Suprapubic skin (tissue), 4 donors: Measurements from ENCODE around the gene FASTK. TPM values are rescaled to one million over a fixed set of nuclear protein-coding genes. Genes with fewer than 3 reads are reported as not detected.

Source experiments
- DNase-seq, 2 donors: peaks; one replicate each; pipeline ENCODE4 v3.0.0-alpha.2; 2019; ENCODE audit warnings: low spot score in 2 of 2
- H3K27ac ChIP-seq: fragments of 200-600 bp; sonication (generic); one replicate; pipeline ENCODE4 v1.5.1; 2019
- H3K27me3 ChIP-seq: fragments of 200-600 bp; sonication (generic); one replicate; pipeline ENCODE4 v1.5.1; 2019
- H3K36me3 ChIP-seq: fragments of 200-600 bp; sonication (generic); one replicate; pipeline ENCODE4 v1.5.1; 2019
- H3K4me1 ChIP-seq: fragments of 200-600 bp; sonication (generic); one replicate; pipeline ENCODE4 v1.5.1; 2019
- H3K4me3 ChIP-seq: fragments of 200-600 bp; sonication (generic); one replicate; pipeline ENCODE4 v1.5.1; 2019; ENCODE audit warnings: mild to moderate bottlenecking
- H3K9me3 ChIP-seq: fragments of 200-600 bp; sonication (generic); one replicate; pipeline ENCODE4 v1.5.1; 2019
- CTCF ChIP-seq, 2 donors: fragments of 200-600 bp in 1 of 2; fragments of 450-650 bp in 1 of 2; sonication (generic) in 1 of 2; IDR thresholded peaks; one replicate each; pipeline ENCODE4 v1.5.1; 2016 to 2019; ENCODE audit warnings: antibody characterized with exemption in 2 of 2, mild to moderate bottlenecking in 1 of 2, moderate library complexity in 1 of 2
- EP300 ChIP-seq: sonication (generic); formaldehyde crosslinking; IDR thresholded peaks from one replicate; pipeline ENCODE4 v1.6.1; 2017; ENCODE audit warnings: antibody characterized with exemption
- POLR2A ChIP-seq, 2 donors: fragments of 450-650 bp; IDR thresholded peaks; one replicate each; pipeline ENCODE4 v1.6.1; 2017; ENCODE audit warnings: antibody characterized with exemption in 2 of 2, mild to moderate bottlenecking in 2 of 2, moderate library complexity in 2 of 2
- POLR2AphosphoS5 ChIP-seq, 3 donors: sonication (generic); formaldehyde crosslinking; IDR thresholded peaks; one replicate each; pipeline ENCODE4 v1.6.1; 2017; ENCODE audit warnings: antibody characterized with exemption in 3 of 3
- WGBS: methylation state at CpG from one replicate; pipeline ENCODE4 v1.1.5; 2018; 5-methylcytosine and 5-hydroxymethylcytosine counted together
- total RNA-seq, 4 donors: library from RNA; depleted of rRNA; stranded (reverse); fragments of >200 nt; gene quantifications; one replicate each; pipeline ENCODE4 v1.1.0, GENCODE V29; 2016

Gene FASTK
- total RNA-seq, 4 donors from 2014 or later, result 76.8 to 102 (median 90.9) TPM

GRCh38 chr7:151065516-151065915, 15.1 kb downstream of the FASTK start:
- Histone ChIP-seq H3K36me3 (peaks cover 74% of the 10 kb centered on the region), H3K9me3 (no peaks in the 10 kb centered on the region), H3K4me3 (no peak overlapping the region), H3K4me1 (peaks cover 33% of the 10 kb centered on the region), H3K27ac (no peak overlapping the region), H3K27me3 (no peaks in the 10 kb centered on the region)
- no peak for TF ChIP-seq EP300
- TF ChIP-seq CTCF (IDR thresholded peaks at IDR 0.05), result no peak
- TF ChIP-seq POLR2AphosphoS5 (IDR thresholded peaks at IDR 0.05), result no peak
- TF ChIP-seq POLR2A (IDR thresholded peaks at IDR 0.05), result no peak
- no peak for DNase-seq
- 93% methylated on average over 14 of the region's 14 CpGs for WGBS

DNA sequence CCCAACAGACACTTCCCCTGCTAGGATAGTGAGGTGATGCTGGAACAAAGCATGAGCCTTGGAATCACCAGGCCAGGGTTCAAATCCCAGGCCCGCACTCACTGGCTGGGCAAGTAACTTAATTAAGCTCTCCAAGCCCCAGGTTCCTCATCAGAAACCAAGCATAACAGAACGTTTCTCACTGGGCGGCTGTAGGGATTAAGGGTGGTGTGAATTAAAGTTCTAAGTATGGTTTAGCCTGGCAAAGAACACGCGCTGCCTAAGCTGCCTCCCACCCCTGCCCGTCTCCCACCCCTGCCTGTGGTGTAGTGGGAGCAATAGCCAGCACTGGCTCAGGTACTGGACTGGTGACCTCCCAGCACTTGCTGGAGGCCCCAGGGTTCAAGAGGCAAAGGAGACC, 15.6 kb downstream of the FASTK start:
- H3K36me3 ChIP-seq, result peaks cover 69% of the 10 kb centered on the region
- no peak for DNase-seq

DNA sequence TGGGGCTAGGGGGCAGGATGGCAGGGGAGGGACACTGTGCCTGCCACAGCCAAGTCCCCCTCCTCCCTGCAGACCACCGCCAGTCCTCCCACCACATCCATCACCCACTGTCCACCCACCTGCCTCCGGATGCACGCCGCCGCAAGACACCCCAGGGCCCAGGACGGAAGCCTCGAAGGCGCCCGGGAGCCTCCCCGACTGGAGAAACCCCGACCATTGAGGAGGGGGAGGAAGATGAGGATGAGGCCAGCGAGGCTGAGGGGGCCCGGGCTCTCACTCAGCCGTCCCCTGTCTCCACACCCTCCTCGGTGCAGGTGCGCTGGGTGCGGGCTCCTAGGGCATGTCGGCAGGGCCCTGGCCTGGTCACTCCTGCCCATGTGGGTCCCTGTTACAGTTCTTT, 16.2 kb downstream of the FASTK start:
- 88% methylated on average over 12 of the region's 18 CpGs for WGBS
- H3K36me3 ChIP-seq, result peaks cover 63% of the 10 kb centered on the region
- no peak for DNase-seq
- H3K4me3 ChIP-seq, result no peak overlapping the region
- peaks cover 41% of the 10 kb centered on the region for H3K4me1 ChIP-seq
- H3K27ac ChIP-seq, result no peak overlapping the region
- TF ChIP-seq CTCF (IDR thresholded peaks at IDR 0.05) (no peak), POLR2A (IDR thresholded peaks at IDR 0.05) (no peak), EP300 (no peak), POLR2AphosphoS5 (IDR thresholded peaks at IDR 0.05) (no peak)
- H3K9me3 ChIP-seq, result no peaks in the 10 kb centered on the region
- no peaks in the 10 kb centered on the region for H3K27me3 ChIP-seq

More for the DNA sequence above, 15.6 kb downstream of the FASTK start:
- Histone ChIP-seq H3K27ac (no peak overlapping the region), H3K4me1 (peaks cover 38% of the 10 kb centered on the region), H3K27me3 (no peaks in the 10 kb centered on the region), H3K4me3 (no peak overlapping the region), H3K9me3 (no peaks in the 10 kb centered on the region)
- WGBS, result 81% methylated on average over 6 of the region's 6 CpGs
- TF ChIP-seq POLR2AphosphoS5 (IDR thresholded peaks at IDR 0.05) (no peak), POLR2A (IDR thresholded peaks at IDR 0.05) (no peak), EP300 (no peak), CTCF (IDR thresholded peaks at IDR 0.05) (no peak)

DNA sequence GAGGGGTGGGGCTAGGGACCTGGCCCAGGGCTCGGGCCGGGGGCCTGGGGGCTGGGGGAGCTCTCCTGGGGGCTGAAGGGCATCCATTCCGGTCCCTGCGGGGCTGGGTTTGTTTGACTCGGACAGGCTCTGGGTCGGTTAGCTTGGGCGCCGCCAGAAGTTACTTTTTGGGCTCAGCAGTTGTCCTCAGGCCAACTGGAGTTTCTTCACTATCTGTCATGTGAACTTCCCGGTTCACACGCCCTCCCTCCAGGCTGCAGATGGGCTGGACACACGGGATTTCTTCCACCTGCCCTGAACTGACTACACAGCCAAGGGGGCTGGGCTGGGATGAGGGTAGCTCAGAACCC, 17.4 kb downstream of the FASTK start:
- 19% methylated on average over 11 of the region's 11 CpGs for WGBS
- no peak for DNase-seq
- Histone ChIP-seq H3K9me3 (no peaks in the 10 kb centered on the region), H3K27me3 (no peaks in the 10 kb centered on the region), H3K4me3 (peak overlapping the region; percentile 35), H3K27ac (peak overlapping the region; percentile 72), H3K4me1 (peaks cover 52% of the 10 kb centered on the region), H3K36me3 (peaks cover 52% of the 10 kb centered on the region)
- TF ChIP-seq EP300, result no peak
- no peak for TF ChIP-seq POLR2AphosphoS5 (IDR thresholded peaks at IDR 0.05)
- no peak for TF ChIP-seq POLR2A (IDR thresholded peaks at IDR 0.05)
- TF ChIP-seq CTCF (IDR thresholded peaks at IDR 0.05), result no peak

- TF ChIP-seq EP300 (no peak), CTCF (IDR thresholded peaks at IDR 0.05) (no peak), POLR2AphosphoS5 (IDR thresholded peaks at IDR 0.05) (no peak), POLR2A (IDR thresholded peaks at IDR 0.05) (no peak)
- Histone ChIP-seq H3K36me3 (peaks cover 46% of the 10 kb centered on the region), H3K27me3 (no peaks in the 10 kb centered on the region), H3K4me3 (peak overlapping the region; percentile 35), H3K27ac (peak overlapping the region; percentile 72), H3K9me3 (no peaks in the 10 kb centered on the region), H3K4me1 (peaks cover 53% of the 10 kb centered on the region)
- DNase-seq, result no peak
- 57% methylated on average over 29 of the region's 43 CpGs for WGBS
Measured at GRCh38 chr7:151062399-151063211, 18.0 kb downstream of the FASTK start.
